Neutrophil (primary cell): ENCODE results near the gene DNAH3.
"Not testable (repeated sequence)": the region's sequence is repeated elsewhere in the genome, so short reads cannot be mapped to it uniquely, and the experiment has no call there.

Source experiments
- H3K27ac ChIP-seq: fragments of 200-600 bp; sonication (generic); 2 replicates; pipeline ENCODE4 v1.5.1; 2016; ENCODE audit warnings: mild to moderate bottlenecking, moderate library complexity
- H3K27me3 ChIP-seq: fragments of 200-600 bp; sonication (generic); 2 replicates; pipeline ENCODE4 v1.6.0; 2016; ENCODE audit warnings: mild to moderate bottlenecking
- H3K36me3 ChIP-seq: fragments of 200-600 bp; sonication (generic); 2 replicates; pipeline ENCODE4 v1.5.1; 2017
- H3K4me1 ChIP-seq, 2 experiments: fragments of 200-600 bp in 1 of 2; sonication (generic) in 1 of 2; 1 replicate in 1 of 2; 2 replicates in 1 of 2; pipeline versions ENCODE4 v1.5.1 to v1.6.1; 2013 to 2016; ENCODE audit warnings: low read depth in 1 of 2, low read length in 1 of 2, mild to moderate bottlenecking in 1 of 2, moderate library complexity in 1 of 2; ENCODE audit not compliant: control insufficient read depth in 1 of 2, insufficient read depth in 1 of 2
- H3K4me3 ChIP-seq, 2 experiments: fragments of 200-600 bp in 1 of 2; sonication (generic) in 1 of 2; 1 replicate in 1 of 2; 2 replicates in 1 of 2; pipeline ENCODE4 v1.5.1; 2013 to 2016; ENCODE audit warnings: low read depth in 1 of 2, low read length in 1 of 2, mild to moderate bottlenecking in 1 of 2, moderate library complexity in 1 of 2
- H3K9me3 ChIP-seq: fragments of 200-600 bp; sonication (generic); 2 replicates; pipeline ENCODE4 v1.5.1; 2016
- CTCF ChIP-seq: fragments of 200-600 bp; sonication (generic); IDR thresholded peaks from 2 replicates; pipeline ENCODE4 v1.5.1; 2016; ENCODE audit warnings: antibody characterized with exemption

Gene DNAH3

GRCh38 chr16:21053590-21053989, 97.1 kb downstream of the DNAH3 start:
- H3K27me3 ChIP-seq, result peaks cover 32% of the 10 kb centered on the region
- no peaks in the 10 kb centered on the region for H3K4me1 ChIP-seq
- no peak for TF ChIP-seq CTCF
- no peaks in the 10 kb centered on the region for H3K36me3 ChIP-seq
- no peak overlapping the region for H3K27ac ChIP-seq
- H3K9me3 ChIP-seq, result no peaks in the 10 kb centered on the region
- no peak overlapping the region for H3K4me3 ChIP-seq

GRCh38 chr16:21048091-21048912, 102.3 kb downstream of the DNAH3 start:
- not testable (repeated sequence) for H3K27me3 ChIP-seq, H3K4me3 ChIP-seq, H3K36me3 ChIP-seq, H3K4me1 ChIP-seq, H3K9me3 ChIP-seq, H3K27ac ChIP-seq

GRCh38 chr16:21038197-21038596, 112.4 kb downstream of the DNAH3 start:
- TF ChIP-seq CTCF, result no peak
- peaks cover 7% of the 10 kb centered on the region for H3K27me3 ChIP-seq
- no peaks in the 10 kb centered on the region for H3K36me3 ChIP-seq
- no peaks in the 10 kb centered on the region for H3K4me1 ChIP-seq
- no peak overlapping the region for H3K27ac ChIP-seq
- H3K9me3 ChIP-seq, result no peaks in the 10 kb centered on the region
- H3K4me3 ChIP-seq, result no peak overlapping the region

GRCh38 chr16:21037736-21038135, 112.9 kb downstream of the DNAH3 start:
- no peak overlapping the region for H3K4me3 ChIP-seq
- H3K27ac ChIP-seq, result no peak overlapping the region
- no peak for TF ChIP-seq CTCF
- H3K36me3 ChIP-seq, result no peaks in the 10 kb centered on the region
- H3K9me3 ChIP-seq, result no peaks in the 10 kb centered on the region
- H3K27me3 ChIP-seq, result peaks cover 7% of the 10 kb centered on the region
- H3K4me1 ChIP-seq, result no peaks in the 10 kb centered on the region

GRCh38 chr16:21037168-21037567, 113.5 kb downstream of the DNAH3 start:
- H3K36me3 ChIP-seq, result no peaks in the 10 kb centered on the region
- peaks cover 7% of the 10 kb centered on the region for H3K27me3 ChIP-seq
- H3K27ac ChIP-seq, result no peak overlapping the region
- H3K9me3 ChIP-seq, result no peaks in the 10 kb centered on the region
- TF ChIP-seq CTCF, result no peak
- H3K4me3 ChIP-seq, result no peak overlapping the region
- no peaks in the 10 kb centered on the region for H3K4me1 ChIP-seq

- no peaks in the 10 kb centered on the region for H3K9me3 ChIP-seq
- H3K36me3 ChIP-seq, result no peaks in the 10 kb centered on the region
- H3K27me3 ChIP-seq, result peaks cover 7% of the 10 kb centered on the region
- H3K27ac ChIP-seq, result no peak overlapping the region
- TF ChIP-seq CTCF, result no peak
- no peak overlapping the region for H3K4me3 ChIP-seq
- H3K4me1 ChIP-seq, result no peaks in the 10 kb centered on the region
These were observed 114.2 kb downstream of the DNAH3 start for GRCh38 chr16:21036471-21036870.
